CD4-positive, alpha-beta T cell treated with Interleukin-4 for 1 hour (primary cell): ENCODE measurements around the gene PSMD1.
"Not testable (repeated sequence)": the region's sequence is repeated elsewhere in the genome, so short reads cannot be mapped to it uniquely, and the experiment has no call there.

Experiments used
- DNase-seq, 2 donors: peaks; one replicate each; pipeline ENCODE4 v3.0.0-alpha.2; 2020 to 2022

PSMD1 gene

DNA sequence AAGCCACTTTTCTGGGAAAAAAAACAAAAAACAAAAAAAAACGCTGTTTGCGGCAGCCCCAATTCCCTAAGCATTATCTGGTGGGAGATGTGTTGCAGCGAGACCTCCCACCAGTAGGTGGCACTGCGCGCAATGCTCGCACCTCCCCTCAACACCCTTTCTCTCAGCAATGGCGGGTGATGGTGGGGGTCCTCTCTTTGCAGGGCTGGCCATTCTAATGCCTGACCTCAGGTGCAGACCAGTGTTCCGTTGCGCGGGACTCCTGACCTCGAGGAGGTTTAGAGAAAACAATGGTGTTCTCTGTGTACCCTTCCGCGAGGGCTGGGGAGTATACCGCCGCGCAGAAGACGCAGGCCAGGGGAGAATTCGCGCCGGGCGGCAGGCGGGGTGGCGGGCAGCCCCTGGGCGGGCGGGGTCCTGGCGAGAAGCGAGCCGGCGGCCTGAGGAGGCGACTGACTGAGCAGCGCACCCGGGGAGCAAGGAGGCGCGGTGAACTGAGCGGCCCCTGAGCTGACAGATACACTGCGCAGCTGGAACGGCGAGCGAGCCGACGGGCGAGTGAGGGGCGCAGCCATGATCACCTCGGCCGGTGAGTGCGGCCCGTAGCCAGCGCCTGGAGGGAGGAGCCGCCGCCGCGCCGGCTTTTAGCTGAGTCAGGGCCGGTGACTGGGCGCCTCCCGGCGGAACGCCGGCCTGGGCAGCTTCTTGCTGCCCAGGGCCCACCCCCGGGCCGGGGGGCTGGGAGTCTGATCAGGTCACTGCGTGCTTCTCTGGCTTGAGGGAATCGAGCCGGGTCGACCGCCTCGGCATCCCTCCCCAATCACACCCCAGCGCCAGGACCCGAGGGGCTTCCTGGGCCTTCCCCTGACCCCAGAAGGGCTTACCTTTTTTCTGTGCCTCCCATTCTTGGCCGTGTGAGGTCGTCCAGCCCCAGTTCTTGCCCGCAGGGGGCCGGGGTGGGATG lies at the start of gene PSMD1:
Gene PSMD1, plus strand, starts transcription at position 415 of the 964 bp plus-strand sequence. Its CDS starts 159 bp downstream, at position 574.
- peak; percentile 93 to 96 for DNase-seq

GRCh38 chr2:231007286-231008098 lies 49.2 kb upstream of the PSMD1 start:
- no peak for DNase-seq

DNA sequence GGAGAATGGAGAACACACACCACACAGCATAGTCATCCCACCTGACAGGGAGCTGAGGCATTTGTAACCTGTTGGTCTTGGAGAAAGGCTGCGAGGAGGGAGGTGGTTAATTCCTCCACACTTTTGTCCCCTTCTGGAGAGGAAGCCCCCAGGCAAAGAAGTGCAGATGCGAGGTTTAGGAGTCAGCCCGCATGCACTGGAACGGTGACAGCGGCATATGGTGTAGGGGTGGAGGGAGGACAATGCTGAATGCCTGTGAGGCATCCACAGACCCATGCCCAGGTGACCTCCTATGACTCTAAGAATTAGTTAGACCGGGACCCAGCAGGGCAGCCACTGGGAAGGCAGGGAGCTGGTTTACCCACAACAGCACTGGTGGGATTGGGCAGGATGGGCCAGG lies 48.5 kb upstream of the PSMD1 start:
- no peak for DNase-seq

- DNase-seq, result no peak
Measured at GRCh38 chr2:231009236-231009919, 47.3 kb upstream of the PSMD1 start.

GRCh38 chr2:231010201-231010730 lies 46.4 kb upstream of the PSMD1 start:
- no peak for DNase-seq

DNA sequence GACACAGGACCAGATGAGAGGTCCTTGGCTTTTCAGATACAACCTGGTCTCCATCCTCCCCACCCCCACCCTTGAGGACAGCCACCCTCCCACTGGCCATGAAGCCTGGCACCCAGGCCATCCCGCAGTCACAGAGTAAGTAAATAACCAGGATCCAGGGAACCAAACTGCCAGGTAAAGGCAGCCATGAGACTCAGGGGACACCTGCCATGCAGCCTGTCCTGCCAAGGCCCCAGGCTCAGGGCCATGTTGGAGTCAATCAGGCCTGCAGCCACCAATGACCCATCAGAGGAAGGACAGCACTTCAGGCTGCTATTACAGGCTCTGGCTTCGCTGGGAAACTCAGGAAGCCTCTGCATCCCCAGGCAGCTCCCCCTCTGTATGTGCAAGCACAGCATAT lies 45.1 kb upstream of the PSMD1 start:
- no peak for DNase-seq

- no peak for DNase-seq
Measured at GRCh38 chr2:231012463-231012862, 44.2 kb upstream of the PSMD1 start.

DNA sequence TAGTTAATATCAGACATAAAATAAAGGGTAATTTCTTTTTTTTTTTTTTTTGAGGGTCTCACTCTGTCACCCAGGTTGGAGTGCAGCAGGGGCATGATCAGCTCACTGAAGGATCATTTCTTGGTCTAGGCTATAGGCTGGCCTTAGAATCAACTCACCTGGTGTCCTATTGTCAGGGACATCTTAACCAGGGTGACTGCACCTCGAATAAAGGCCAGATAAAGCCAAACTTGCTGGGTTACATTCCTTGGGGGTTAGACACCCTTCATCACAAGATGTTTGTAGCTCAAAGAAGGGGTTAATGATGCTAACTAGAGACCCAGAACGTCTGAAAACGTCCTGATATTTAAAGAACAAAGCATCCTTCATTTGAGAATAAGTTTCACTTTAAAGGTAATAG lies 42.8 kb upstream of the PSMD1 start:
- no peak for DNase-seq

DNA sequence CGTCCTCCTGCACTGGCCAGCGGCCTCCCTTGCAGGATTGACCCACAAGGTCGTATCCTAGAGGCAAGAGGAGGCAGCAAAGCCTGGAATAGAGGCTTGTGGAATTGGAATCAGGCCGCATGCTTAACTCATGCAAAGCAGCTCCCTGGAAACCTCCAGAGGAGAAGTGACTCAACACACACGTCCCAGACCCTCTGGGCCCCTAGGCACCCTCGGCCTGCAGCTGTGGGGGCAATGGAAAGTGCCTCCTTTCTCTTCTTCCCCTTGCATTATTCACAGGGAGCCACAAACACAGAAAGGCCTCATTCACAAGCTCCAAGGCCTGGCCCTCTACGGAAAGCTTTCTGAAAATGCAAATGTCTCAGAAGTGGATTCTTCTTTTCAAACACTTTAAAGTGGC lies 41.2 kb upstream of the PSMD1 start:
- no peak for DNase-seq

- no peak for DNase-seq
Measured at GRCh38 chr2:231015926-231016325, 40.7 kb upstream of the PSMD1 start.

DNA sequence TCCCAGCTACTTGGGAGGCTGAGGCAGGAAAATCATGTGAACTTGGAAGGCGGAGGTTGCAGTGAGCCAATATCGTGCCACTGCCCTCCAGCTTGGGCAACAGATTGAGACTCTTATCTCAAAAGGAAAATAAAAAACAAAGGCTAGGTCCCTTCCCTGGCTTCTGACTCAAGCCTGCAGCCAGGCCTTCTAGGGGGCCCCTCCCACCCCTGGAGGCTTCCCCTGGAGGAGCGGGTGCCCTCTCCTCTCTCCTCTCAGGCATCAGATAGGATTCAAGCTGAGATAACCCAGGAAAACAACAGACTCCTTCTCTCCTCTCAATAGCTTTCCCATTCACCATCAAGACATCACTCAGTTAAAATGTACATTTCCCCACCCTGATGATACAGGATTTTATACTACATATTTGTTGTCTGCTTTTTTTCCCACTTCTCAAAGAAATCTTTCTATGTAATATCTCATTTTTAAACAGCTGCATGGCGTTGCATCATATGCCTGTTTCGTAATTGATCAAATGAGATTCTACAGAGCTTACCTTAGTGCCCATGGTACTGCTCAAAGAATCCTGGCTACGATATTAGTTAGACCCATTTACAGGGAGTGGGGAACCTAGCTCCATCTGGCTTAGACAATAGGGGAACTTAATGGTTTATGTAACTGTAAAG lies 40.0 kb upstream of the PSMD1 start:
- no peak for DNase-seq

DNA sequence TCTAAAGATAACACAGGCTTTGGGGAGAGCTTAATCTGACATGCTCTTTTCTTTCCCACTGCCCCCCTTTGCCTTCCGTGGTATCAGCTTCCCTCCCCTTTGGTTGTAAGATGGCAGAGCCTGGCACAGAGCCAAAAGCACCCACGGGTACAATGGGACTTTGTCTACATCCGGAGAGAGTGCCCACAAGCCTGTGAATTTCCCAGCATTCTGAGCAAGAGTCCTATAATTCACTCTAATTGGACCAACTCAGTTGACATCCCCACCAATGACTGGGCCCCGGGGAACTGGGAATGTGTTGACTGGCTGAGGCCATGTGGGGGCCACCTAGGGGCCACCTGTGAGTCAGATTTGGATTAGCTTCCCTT lies 39.5 kb upstream of the PSMD1 start:
- DNase-seq, result no peak

DNA sequence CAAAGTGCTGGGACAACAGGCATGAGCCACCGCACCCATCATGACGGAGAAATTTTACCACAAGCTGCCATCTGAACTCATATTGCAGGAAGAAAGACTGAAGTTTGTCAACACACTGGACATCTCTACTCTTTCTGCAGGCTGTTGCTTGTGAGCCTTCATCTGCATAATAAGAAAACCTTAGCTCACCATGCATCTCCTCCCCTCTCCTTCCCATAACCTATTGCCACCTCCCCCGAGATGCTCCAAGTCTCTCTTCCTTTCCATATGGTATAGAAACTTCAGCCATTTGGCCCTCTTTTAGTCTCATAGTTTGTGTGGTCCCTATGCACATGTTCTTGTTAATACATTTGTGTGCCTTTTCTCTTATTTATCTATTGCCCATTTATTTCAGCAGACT lies 38.5 kb upstream of the PSMD1 start:
- DNase-seq, result no peak

DNA sequence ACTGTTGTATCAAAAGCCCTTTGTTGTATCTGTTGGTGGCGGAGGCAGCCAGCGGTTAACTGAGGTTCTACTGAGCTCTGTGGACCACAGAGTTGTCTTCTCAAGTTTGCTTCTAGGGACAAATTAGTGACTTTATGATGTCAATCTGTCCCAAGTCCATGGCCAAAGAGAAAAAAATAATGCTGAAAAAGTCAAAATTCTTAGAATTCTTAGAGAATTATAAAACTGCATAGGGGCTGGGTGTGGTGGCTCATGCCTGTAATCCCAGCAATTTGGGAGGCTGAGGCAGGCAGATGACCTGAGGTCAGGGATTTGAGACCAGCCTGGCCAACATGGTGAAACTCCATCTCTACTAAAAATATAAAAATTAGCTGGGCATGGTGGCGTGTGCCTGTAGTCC lies 31.6 kb upstream of the PSMD1 start:
- not testable (repeated sequence) for DNase-seq

DNA sequence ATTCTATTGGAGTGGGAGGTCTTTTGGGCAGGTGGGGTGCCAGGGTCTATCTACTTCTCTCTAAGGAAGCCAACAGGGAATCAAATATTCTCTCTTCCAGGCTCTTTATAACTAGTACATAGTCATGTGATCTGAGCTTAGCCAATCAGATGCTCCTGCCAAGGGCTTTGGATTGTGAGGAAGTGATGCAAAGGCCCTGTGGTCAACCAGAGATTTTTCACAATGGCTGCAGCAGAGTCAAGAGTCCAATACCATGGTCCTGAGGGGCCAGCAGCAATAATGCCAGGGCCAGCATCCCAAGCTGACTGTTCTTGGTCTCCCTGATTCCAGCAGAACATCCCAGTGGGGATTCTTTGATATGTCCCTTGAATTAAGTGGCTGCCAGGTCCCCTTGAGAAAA lies 27.8 kb upstream of the PSMD1 start:
- no peak for DNase-seq

GRCh38 chr2:231029563-231029962 lies 27.1 kb upstream of the PSMD1 start:
- no peak for DNase-seq

DNA sequence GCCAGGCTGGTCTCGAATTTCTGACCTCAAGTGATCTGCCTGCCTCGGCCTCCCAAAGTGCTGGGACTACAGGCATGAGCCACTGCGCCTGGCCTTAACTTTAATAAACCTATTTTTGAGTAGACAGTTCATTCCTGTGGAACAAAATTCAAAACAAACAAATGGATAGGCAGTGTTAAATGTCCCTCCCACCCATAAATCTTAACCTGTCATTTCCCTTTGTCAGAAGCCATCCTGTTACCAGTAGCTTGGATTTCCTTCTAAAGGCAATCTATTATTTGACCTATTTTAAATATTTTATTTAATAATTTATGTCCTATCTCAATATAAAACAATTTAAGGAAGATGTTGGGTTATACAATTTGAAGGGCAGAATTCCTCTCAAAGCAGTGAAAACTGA lies 25.9 kb upstream of the PSMD1 start:
- no peak for DNase-seq

- no peak for DNase-seq
Measured at GRCh38 chr2:231032575-231033140, 24.0 kb upstream of the PSMD1 start.

- DNase-seq, result no peak
Measured at GRCh38 chr2:231033147-231034132, 23.2 kb upstream of the PSMD1 start.

DNA sequence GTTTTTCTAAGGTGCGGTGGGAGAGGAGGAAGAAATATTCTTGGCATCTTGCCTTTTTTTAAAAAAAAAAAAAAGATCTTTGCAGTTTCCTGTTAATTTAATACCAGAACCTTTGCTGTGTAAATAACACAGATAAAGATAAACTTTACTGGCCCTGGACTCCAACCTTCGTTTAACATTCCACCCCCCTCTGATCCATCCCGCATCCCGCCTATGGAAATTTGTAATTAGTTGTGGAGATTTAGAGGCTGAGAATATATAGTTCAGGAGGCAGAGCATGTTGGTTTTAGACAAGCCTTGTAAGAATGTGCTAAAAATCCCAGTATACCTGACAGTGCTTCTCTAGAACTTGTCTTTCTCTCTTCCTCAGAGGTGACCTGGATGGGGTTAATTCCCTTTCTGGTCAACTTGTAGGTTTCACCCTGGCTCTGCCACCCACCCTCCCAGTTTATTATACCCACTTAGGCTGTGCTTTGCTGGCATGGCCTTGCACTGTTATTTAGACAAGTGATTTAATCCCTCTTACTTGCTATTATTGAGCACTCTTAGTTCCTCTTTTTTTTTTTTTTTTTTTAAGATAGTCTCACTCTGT lies 22.3 kb upstream of the PSMD1 start:
- no peak for DNase-seq
